ENCODE measurements around the gene SPOUT1. TPM values are rescaled to one million over a fixed set of nuclear protein-coding genes. Genes with fewer than 3 reads are reported as not detected.

Gene SPOUT1
- total and polyA plus RNA-seq, 2 of the 13 experiments (the other 11 are each of a cell fraction or from before 2014, with no cell fraction given), result 39.0 to 45.8 TPM

GRCh38 chr9:128786681-128787601 lies 42.7 kb downstream of the SPOUT1 start, which contains the start of gene TBC1D13 (continued):
- TF ChIP-seq, protein P1, sequence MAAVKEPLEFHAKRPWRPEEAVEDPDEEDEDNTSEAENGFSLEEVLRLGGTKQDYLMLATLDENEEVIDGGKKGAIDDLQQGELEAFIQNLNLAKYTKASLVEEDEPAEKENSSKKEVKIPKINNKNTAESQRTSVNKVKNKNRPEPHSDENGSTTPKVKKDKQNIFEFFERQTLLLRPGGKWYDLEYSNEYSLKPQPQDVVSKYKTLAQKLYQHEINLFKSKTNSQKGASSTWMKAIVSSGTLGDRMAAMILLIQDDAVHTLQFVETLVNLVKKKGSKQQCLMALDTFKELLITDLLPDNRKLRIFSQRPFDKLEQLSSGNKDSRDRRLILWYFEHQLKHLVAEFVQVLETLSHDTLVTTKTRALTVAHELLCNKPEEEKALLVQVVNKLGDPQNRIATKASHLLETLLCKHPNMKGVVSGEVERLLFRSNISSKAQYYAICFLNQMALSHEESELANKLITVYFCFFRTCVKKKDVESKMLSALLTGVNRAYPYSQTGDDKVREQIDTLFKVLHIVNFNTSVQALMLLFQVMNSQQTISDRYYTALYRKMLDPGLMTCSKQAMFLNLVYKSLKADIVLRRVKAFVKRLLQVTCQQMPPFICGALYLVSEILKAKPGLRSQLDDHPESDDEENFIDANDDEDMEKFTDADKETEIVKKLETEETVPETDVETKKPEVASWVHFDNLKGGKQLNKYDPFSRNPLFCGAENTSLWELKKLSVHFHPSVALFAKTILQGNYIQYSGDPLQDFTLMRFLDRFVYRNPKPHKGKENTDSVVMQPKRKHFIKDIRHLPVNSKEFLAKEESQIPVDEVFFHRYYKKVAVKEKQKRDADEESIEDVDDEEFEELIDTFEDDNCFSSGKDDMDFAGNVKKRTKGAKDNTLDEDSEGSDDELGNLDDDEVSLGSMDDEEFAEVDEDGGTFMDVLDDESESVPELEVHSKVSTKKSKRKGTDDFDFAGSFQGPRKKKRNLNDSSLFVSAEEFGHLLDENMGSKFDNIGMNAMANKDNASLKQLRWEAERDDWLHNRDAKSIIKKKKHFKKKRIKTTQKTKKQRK (IDR thresholded peaks at IDR 0.05; ENCODE audit: low read length), result no peak
- TF ChIP-seq ZNF709 (CRISPR knock-in tag; IDR thresholded peaks at IDR 0.05), result peak; percentile 91
- peak; percentile 97 for TF ChIP-seq ZNF343 (CRISPR knock-in tag; IDR thresholded peaks at IDR 0.05)
- no peak for TF ChIP-seq DDIT3 (CRISPR knock-in tag; IDR thresholded peaks at IDR 0.05)
- peak; percentile 84; the same call in 1 of the 2 replicates for TF ChIP-seq ZNF800 (CRISPR knock-in tag; IDR thresholded peaks at IDR 0.05)
- no peak for TF ChIP-seq MAFG (CRISPR knock-in tag; IDR thresholded peaks at IDR 0.05)
- TF ChIP-seq MYC (CRISPR knock-in tag; IDR thresholded peaks at IDR 0.05; ENCODE audit: borderline replicate concordance), result peak; percentile 89
- TF ChIP-seq NFIB (CRISPR knock-in tag; IDR thresholded peaks at IDR 0.05; ENCODE audit: borderline replicate concordance), result no peak
- TF ChIP-seq CHD4 (IDR thresholded peaks at IDR 0.05; ENCODE audit: borderline replicate concordance, low read length), result no peak
- TF ChIP-seq ZNF354B (CRISPR knock-in tag; IDR thresholded peaks at IDR 0.05), result peak; percentile 80; the same call in 1 of the 2 replicates
- TF ChIP-seq RFXANK (CRISPR knock-in tag; IDR thresholded peaks at IDR 0.05), result peak; percentile 72; the same call in 1 of the 2 replicates
- TF ChIP-seq ZNF318 (CRISPR knock-in tag; IDR thresholded peaks at IDR 0.05), result peak; percentile 73; the same call in 1 of the 2 replicates
